GM19043 (cell line): ENCODE measurements around the gene CRIP1.

Source experiments
- ATAC-seq: cut with Tn5 transposase; IDR thresholded peaks from one replicate; pipeline ENCODE4 v1.9.1; 2021; ENCODE audit warnings: low read depth; ENCODE audit not compliant: unreplicated experiment

Gene CRIP1

GRCh38 chr14:105492031-105492970 lies 5.6 kb downstream of the CRIP1 start:
- no peak for ATAC-seq

DNA sequence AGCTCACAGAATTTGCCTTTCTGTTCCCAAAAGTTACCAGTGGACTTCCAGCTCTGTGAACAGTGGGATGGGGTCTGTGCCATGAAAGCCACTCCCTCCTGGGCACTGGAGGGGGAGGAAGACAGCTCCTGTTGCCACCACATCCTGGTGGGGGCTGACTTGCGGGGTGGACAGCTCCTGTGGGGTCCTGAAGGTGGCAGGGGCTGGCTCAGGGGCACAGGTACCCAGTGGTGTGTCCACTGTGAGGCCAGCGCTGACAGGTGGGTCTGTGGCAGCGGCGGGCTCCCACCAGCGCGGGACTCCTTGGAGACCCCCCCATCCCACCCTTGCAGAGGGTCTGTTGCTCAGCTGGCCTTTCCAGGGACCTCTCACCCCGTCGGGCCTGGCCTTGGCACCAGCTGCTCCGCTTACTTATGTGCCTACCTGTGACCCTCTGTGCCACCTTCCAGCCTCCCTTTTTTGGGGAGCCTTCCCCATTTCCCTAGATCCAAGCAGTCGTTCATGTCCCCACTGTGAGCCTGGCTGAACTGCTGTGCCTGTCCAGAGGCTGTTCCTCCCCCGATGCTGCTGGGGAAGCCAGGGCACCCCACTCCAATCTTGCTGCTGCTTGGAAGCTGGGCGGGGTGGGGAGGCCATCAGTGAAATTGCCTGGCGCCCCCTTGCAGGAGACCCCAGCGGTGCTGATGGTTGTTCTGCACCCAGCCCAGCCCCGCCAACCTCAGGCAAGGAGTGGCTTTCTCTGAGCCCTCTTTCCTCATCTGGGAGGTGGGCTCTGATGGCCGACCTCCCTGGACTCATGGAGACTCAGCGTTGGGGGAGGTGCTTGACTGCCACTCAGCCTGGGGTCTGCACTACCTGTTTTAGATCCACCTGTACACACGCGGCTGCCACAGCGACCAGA lies 6.5 kb downstream of the CRIP1 start:
- no peak for ATAC-seq

- ATAC-seq: no peak
Observed at GRCh38 chr14:105493921-105494605, 7.4 kb downstream of the CRIP1 start.

GRCh38 chr14:105494606-105494929 lies 7.9 kb downstream of the CRIP1 start:
- ATAC-seq: no peak

DNA sequence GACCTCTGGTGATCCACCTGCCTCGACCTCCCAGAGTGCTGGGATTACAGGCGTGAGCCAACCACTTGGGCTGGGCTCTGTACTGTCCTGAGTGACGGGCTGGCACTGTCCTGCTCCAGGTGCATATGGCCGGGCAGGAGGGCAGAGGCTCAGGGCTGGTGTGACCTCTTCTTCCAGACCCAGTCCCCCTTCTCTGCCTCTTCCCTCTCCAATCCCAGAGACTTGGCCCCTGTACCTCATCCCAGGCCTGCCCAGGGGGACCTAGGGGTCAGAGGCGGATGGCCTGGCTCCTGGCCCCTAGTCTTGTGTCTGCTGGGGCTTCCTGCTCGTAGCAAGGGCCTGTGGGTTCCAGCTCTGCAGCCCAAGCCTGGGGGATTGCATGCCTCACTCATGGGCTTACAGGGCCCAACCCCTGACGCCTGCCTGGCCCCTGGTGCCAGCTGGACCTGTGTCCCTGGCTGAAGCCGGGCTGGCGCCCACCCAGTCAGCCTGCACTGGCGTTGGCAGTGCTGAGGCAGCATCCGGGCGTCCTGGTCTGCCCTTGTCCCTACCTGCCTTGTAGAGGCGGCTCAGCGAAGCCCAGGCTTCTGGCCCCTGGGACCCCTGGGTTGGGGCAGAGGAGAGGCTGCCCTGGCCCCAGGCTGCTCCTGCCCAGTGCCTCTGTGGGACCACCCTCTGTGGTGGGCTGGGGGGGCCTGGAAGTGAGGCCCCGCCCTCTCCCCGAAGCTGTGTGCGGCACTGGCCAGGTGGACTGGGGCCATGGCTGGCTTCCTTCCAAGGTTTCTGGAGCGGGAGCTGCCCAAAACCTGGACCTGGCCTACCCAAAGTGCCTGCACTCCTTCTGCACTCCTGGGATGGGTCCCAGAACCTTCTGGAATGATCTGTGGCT lies 8.7 kb downstream of the CRIP1 start:
- ATAC-seq: no peak

GRCh38 chr14:105495990-105496830 lies 9.5 kb downstream of the CRIP1 start:
- no peak for ATAC-seq

DNA sequence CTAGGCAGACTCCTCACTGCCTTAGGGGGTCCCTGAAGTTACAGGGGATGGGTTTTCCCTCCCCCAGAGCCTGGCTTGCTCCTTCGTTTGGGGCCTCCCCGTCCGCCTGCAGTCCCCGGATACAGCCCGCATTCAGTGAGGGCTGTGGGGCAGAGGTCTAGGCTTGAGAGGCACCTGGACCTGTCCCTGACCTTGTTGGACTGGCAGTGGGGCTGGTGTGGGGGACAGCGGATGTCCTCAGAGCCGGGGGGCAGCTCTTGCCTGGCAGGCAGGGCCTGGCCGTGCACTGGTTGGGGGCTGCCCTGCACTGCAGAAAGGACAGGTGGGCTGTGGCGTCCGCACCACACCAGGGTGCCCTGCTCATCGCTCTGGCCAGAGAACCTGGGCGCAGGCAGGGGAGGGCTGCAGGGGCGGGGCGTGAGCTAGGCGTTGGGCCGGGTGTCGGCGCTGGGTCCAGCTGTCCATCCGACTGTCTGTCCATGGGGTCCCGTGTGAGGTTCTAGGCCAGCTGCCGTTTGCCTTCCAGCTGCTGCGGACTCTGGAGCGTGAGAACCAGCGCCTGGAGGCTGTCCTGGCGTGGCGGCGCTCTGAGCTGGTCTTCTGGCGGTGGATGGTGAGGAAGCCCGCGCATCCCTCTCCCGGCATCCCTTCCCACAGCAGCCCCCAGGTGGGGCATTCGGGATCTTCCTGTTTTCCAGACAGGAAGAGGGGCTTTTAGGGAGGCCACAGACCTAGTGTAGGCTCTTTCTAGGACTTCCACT lies 10.3 kb downstream of the CRIP1 start:
- no peak for ATAC-seq

GRCh38 chr14:105497671-105498429 lies 11.2 kb downstream of the CRIP1 start:
- no peak for ATAC-seq

- ATAC-seq: no peak
Observed at GRCh38 chr14:105498430-105499255, 12.0 kb downstream of the CRIP1 start.

DNA sequence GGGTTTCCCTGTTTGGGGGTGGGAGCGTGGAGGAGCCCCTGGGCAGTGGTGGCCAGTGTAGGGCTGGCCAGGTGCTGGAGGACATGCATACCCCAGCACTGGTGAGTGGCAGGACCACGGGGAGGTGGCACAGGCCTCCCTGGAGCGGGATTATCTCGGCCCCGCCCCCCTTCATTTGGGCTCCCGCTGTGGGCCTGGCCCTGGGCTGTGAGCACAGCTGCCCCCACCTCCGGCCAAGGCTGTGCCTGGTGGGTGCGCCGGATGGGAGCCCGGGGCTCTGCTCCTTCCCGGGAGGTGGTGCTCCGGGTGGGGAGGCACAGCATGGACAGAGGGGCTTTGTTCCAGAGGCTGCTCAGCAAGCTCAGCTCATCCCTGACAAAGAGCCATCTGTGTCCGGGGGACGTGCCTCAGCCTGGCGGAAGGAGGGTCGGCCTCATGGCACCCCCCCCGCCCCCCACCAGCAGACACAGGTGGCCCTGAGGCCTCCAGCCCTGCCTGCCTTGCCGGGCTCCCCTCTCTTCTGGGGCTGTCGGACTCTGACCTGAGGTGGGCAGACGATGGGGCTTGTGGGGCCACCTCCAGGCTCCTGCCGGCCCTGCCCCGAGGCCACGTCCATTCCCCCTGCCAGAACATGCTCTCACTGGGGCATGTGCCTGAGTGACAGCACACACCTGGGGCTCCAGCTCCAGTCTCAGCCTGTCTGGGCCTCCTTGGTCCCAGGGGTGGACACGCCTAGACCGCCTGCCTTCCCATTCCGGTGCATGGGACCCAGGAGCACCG lies 12.8 kb downstream of the CRIP1 start:
- no peak for ATAC-seq

DNA sequence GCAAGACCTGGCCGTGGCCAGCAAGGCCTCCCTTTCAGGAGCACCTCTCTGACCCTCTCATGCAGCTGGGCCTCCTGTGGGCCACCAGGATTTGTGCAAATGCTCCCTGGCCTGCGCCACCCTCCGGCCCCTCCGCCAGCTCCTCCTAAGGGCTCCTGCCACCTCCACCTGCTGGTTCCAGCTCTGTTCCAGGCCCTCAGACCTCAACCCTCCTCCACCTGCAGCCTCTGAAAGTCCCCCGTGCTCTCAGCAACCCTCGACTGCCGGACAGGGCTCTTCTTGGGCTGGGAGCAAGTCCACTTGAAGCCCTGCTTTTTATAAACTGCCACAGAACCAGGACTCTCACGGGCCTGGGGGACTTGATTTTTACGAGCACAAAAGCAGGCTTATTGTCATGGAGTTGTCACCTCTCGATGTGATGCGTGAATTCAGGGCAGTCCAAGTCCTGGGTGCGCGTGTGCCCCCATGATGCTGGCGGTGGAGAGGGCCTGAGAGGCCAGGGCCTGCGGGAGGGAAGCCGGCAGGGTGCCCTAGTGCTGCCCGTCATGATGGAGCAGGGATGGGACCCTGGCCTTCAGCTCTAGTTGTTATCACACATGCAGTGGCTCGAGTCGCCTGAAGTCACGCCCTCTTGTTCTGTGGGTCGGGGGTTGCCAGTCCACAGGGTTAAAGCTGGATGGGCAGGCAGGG lies 13.5 kb downstream of the CRIP1 start:
- ATAC-seq: no peak

DNA sequence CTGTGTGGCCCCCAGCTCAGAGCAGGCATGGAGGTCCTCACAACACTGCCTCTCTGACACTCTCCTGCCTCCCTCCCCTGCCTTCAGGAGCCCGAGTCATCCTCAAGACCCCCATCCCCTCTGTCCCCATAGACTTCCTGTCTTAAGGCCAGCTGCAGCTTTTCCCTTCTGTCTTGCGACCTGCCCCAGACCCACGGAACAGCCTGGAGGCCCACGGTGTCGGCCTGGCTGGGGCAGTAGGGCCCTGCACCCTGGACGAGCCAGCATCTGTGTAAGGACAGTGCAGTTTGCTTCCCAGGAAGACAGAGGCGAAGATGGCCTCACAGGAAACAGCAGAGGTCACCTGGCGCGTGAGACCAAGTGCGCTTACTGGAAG lies 14.0 kb downstream of the CRIP1 start:
- no peak for ATAC-seq

GRCh38 chr14:105501504-105502291 lies 15.0 kb downstream of the CRIP1 start:
- no peak for ATAC-seq

GRCh38 chr14:105502446-105503295 lies 16.0 kb downstream of the CRIP1 start:
- ATAC-seq: no peak
